SK-N-SH (cell line): ENCODE results near the gene NAV2.

Experiments used
- EP300 ChIP-seq, 2 experiments: IDR thresholded peaks; 2 replicates each; pipeline versions ENCODE4 v1.4.0 to v1.6.1; 2012; ENCODE audit warnings: borderline replicate concordance in 1 of 2, low read depth in 1 of 2, low read length in 1 of 2
- JUND ChIP-seq: IDR thresholded peaks from 2 replicates; pipeline ENCODE4 v1.4.0; 2012
- POLR2AphosphoS5 ChIP-seq: IDR thresholded peaks from 2 replicates; pipeline ENCODE4 v1.6.1; 2012; ENCODE audit warnings: low read depth, low read length
- RCOR1 ChIP-seq: fragments of 150-350 bp; IDR thresholded peaks from 2 replicates; pipeline ENCODE4 v1.6.1; 2017; ENCODE audit warnings: antibody characterized with exemption, low read length
- TAF1 ChIP-seq: IDR thresholded peaks from 2 replicates; pipeline ENCODE4 v1.6.1; 2012; ENCODE audit warnings: low read depth, mild to moderate bottlenecking, low read length, moderate library complexity, borderline replicate concordance
- YY1 ChIP-seq: IDR thresholded peaks from 2 replicates; pipeline ENCODE4 v1.4.0; 2012; ENCODE audit warnings: low read depth, mild to moderate bottlenecking
- TF ChIP-seq, protein P1 (sequence below): fragments of 200-600 bp; sonication (generic); IDR thresholded peaks from 2 replicates; pipeline ENCODE4 v1.6.1; 2017; ENCODE audit warnings: antibody characterized with exemption, mild to moderate bottlenecking, moderate library complexity
- TF ChIP-seq, protein P2 (sequence below): fragments of 150-350 bp; IDR thresholded peaks from 2 replicates; pipeline ENCODE4 v1.6.1; 2017; ENCODE audit warnings: antibody characterized with exemption, low read length, low read depth, borderline replicate concordance
- TF ChIP-seq, protein P3 (sequence below): IDR thresholded peaks from 2 replicates; pipeline ENCODE4 v1.4.0; 2012; ENCODE audit warnings: low read depth, borderline replicate concordance
- TF ChIP-seq, protein P4 (sequence below): IDR thresholded peaks from 2 replicates; pipeline ENCODE4 v1.4.0; 2012; ENCODE audit warnings: low read depth, borderline replicate concordance

DNA sequence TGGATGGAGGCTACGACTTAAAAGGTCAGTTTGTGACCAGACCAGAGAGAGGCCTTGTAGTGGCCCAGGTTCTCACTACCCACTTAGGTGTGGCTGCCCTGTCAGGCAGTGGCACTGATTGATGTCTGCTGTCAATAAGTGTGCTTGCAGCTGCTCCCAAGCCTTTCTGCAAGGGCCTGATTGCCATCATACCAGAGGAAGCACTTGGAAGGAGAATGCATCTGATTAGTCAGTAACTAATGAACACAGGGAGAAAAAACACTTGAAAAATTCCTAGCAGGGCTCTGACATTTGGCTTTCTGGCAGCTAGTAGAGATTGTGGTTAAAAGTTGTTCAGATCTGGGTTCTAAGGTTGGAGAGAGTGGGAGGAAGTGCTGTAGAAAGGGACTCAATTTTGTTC lies 107.5 kb downstream of the NAV2 start:
- TF ChIP-seq POLR2AphosphoS5 (no peak), EP300 (IDR thresholded peaks at IDR 0.05; ENCODE audit: borderline replicate concordance in 1 of 2, low read depth in 1 of 2, low read length in 1 of 2) (no peak), RCOR1 (no peak), YY1 (no peak), JUND (no peak), TAF1 (no peak)
- TF ChIP-seq, protein P1, sequence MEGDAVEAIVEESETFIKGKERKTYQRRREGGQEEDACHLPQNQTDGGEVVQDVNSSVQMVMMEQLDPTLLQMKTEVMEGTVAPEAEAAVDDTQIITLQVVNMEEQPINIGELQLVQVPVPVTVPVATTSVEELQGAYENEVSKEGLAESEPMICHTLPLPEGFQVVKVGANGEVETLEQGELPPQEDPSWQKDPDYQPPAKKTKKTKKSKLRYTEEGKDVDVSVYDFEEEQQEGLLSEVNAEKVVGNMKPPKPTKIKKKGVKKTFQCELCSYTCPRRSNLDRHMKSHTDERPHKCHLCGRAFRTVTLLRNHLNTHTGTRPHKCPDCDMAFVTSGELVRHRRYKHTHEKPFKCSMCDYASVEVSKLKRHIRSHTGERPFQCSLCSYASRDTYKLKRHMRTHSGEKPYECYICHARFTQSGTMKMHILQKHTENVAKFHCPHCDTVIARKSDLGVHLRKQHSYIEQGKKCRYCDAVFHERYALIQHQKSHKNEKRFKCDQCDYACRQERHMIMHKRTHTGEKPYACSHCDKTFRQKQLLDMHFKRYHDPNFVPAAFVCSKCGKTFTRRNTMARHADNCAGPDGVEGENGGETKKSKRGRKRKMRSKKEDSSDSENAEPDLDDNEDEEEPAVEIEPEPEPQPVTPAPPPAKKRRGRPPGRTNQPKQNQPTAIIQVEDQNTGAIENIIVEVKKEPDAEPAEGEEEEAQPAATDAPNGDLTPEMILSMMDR, result no peak
- TF ChIP-seq, protein P2, sequence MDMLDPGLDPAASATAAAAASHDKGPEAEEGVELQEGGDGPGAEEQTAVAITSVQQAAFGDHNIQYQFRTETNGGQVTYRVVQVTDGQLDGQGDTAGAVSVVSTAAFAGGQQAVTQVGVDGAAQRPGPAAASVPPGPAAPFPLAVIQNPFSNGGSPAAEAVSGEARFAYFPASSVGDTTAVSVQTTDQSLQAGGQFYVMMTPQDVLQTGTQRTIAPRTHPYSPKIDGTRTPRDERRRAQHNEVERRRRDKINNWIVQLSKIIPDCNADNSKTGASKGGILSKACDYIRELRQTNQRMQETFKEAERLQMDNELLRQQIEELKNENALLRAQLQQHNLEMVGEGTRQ, result no peak
- TF ChIP-seq, protein P3, sequence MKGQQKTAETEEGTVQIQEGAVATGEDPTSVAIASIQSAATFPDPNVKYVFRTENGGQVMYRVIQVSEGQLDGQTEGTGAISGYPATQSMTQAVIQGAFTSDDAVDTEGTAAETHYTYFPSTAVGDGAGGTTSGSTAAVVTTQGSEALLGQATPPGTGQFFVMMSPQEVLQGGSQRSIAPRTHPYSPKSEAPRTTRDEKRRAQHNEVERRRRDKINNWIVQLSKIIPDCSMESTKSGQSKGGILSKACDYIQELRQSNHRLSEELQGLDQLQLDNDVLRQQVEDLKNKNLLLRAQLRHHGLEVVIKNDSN, result no peak
- TF ChIP-seq, protein P4, sequence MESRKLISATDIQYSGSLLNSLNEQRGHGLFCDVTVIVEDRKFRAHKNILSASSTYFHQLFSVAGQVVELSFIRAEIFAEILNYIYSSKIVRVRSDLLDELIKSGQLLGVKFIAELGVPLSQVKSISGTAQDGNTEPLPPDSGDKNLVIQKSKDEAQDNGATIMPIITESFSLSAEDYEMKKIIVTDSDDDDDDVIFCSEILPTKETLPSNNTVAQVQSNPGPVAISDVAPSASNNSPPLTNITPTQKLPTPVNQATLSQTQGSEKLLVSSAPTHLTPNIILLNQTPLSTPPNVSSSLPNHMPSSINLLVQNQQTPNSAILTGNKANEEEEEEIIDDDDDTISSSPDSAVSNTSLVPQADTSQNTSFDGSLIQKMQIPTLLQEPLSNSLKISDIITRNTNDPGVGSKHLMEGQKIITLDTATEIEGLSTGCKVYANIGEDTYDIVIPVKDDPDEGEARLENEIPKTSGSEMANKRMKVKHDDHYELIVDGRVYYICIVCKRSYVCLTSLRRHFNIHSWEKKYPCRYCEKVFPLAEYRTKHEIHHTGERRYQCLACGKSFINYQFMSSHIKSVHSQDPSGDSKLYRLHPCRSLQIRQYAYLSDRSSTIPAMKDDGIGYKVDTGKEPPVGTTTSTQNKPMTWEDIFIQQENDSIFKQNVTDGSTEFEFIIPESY, result no peak
